G401 (cell line): ENCODE data around the gene FGFR1OP2. TPM values are rescaled to one million over a fixed set of nuclear protein-coding genes. Genes with fewer than 3 reads are reported as not detected.

Source experiments
- total RNA-seq: library from RNA; depleted of rRNA; stranded (reverse); fragments of >200 nt; shearing (Covaris generic); gene quantifications from 2 replicates; pipeline ENCODE4 v1.2.3, GENCODE V29; 2014; rRNA removed

FGFR1OP2 gene
- total RNA-seq, 1 experiment from 2014 or later: 45.7 TPM

Other genes with a start within 250 kb of the FGFR1OP2 start
- gene ITPR2, start 105.3 kb upstream of the FGFR1OP2 start, total RNA-seq: 3.0 and 17.5 TPM in 2 replicates
- gene INTS13, start 489 bp upstream of the FGFR1OP2 start, total RNA-seq: 48.1 and 58.6 TPM in 2 replicates
- gene TM7SF3, start 75.9 kb downstream of the FGFR1OP2 start, total RNA-seq: 105 and 126 TPM in 2 replicates
- gene MED21, start 84.1 kb downstream of the FGFR1OP2 start, total RNA-seq: 46.5 and 75.4 TPM in 2 replicates
- gene C12orf71, start 144.1 kb downstream of the FGFR1OP2 start, total RNA-seq: not detected in 2 replicates